Mesendoderm (in vitro differentiated cells): ENCODE results near the gene MROH8.

Experiments
- DNase-seq: peaks from one replicate; pipeline ENCODE4 v3.0.0; 2013
- H2AK5ac ChIP-seq: 2 replicates; pipeline ENCODE4 v1.6.1; 2013; ENCODE audit warnings: low read length, inconsistent platforms
- H2BK120ac ChIP-seq: 2 replicates; pipeline ENCODE4 v1.6.1; 2013; ENCODE audit warnings: low read depth, mild to moderate bottlenecking, low read length, moderate library complexity, mixed read lengths
- H2BK15ac ChIP-seq: replicated peaks from 2 replicates; pipeline ENCODE4 v1.6.1; 2013; ENCODE audit warnings: low read depth, mild to moderate bottlenecking, moderate library complexity
- H2BK5ac ChIP-seq: 2 replicates; pipeline ENCODE4 v1.6.1; 2013; ENCODE audit warnings: low read length, inconsistent platforms
- H3K18ac ChIP-seq: 2 replicates; pipeline ENCODE4 v1.6.1; 2013; ENCODE audit warnings: mild to moderate bottlenecking, low read length, mixed read lengths
- H3K23ac ChIP-seq: one replicate; pipeline ENCODE4 v1.6.1; 2013; ENCODE audit warnings: low read length
- H3K27ac ChIP-seq: 2 replicates; pipeline ENCODE4 v1.5.1; 2013; ENCODE audit warnings: low read depth, mild to moderate bottlenecking, inconsistent platforms, low read length, moderate library complexity
- H3K27me3 ChIP-seq: 2 replicates; pipeline ENCODE4 v1.6.1; 2013; ENCODE audit warnings: low read length, control low read depth, mild to moderate bottlenecking, inconsistent platforms; ENCODE audit not compliant: insufficient read depth, poor library complexity
- H3K36me3 ChIP-seq: 2 replicates; pipeline ENCODE4 v1.6.1; 2013; ENCODE audit warnings: low read length, inconsistent platforms; ENCODE audit not compliant: control insufficient read depth, insufficient read depth
- H3K4ac ChIP-seq: one replicate; pipeline ENCODE4 v1.6.1; 2013; ENCODE audit warnings: low read depth, mild to moderate bottlenecking, low read length, moderate library complexity
- H3K4me1 ChIP-seq: 2 replicates; pipeline ENCODE4 v1.6.1; 2013; ENCODE audit warnings: low read depth, low read length, inconsistent platforms; ENCODE audit not compliant: control insufficient read depth
- H3K4me2 ChIP-seq: 2 replicates; pipeline ENCODE4 v1.6.1; 2013; ENCODE audit warnings: low read length
- H3K4me3 ChIP-seq: 2 replicates; pipeline ENCODE4 v1.5.1; 2013; ENCODE audit warnings: mild to moderate bottlenecking, low read length
- H3K56ac ChIP-seq: one replicate; pipeline ENCODE4 v1.6.1; 2013; ENCODE audit warnings: low read length
- H3K79me1 ChIP-seq: 2 replicates; pipeline ENCODE4 v1.6.1; 2013; ENCODE audit warnings: low read length, inconsistent platforms
- H3K79me2 ChIP-seq: 2 replicates; pipeline ENCODE4 v1.6.1; 2013; ENCODE audit warnings: mild to moderate bottlenecking, low read length; ENCODE audit not compliant: control insufficient read depth, insufficient read depth
- H3K9ac ChIP-seq: 2 replicates; pipeline ENCODE4 v1.6.1; 2013; ENCODE audit warnings: low read length, inconsistent platforms
- H4K5ac ChIP-seq: one replicate; pipeline ENCODE4 v1.6.1; 2013; ENCODE audit warnings: low read length
- H4K8ac ChIP-seq: one replicate; pipeline ENCODE4 v1.6.1; 2013; ENCODE audit warnings: low read depth, mild to moderate bottlenecking, control low read depth, low read length, moderate library complexity
- WGBS: extraction: QIAGEN DNeasy Blood & Tissue Kit; methylation state at CpG from one replicate; pipeline ENCODE4 v1.1.7; 2013; ENCODE audit warnings: low lambda C conversion rate, missing lambda C conversion rate; ENCODE audit not compliant: insufficient coverage; ENCODE audit errors: extremely low coverage; 5-methylcytosine and 5-hydroxymethylcytosine counted together

MROH8 gene

GRCh38 chr20:37095599-37096414 is 83.5 kb downstream of the MROH8 start, which contains the start of gene RBL1:
RBL1 (minus strand) TSS chr20:37095997; CDS start chr20:37095928, 69 bp downstream.
- H4K5ac ChIP-seq = peak within 1 kb of the TSS; percentile 35
- H3K9ac ChIP-seq = peak within 1 kb of the TSS; percentile 98
- DNase-seq = peak; percentile 97
- H4K8ac ChIP-seq = peak within 1 kb of the TSS; percentile 31
- peak within 1 kb of the TSS; percentile 76 for H2BK5ac ChIP-seq
- peak within 1 kb of the TSS; percentile 76 for H2AK5ac ChIP-seq
- H3K36me3 ChIP-seq = no peaks in the 10 kb centered on the region
- no peaks in the 10 kb centered on the region for H3K27me3 ChIP-seq
- peaks cover 7% of the 10 kb centered on the region for H3K4me1 ChIP-seq
- H3K27ac ChIP-seq = peak within 1 kb of the TSS; percentile 79
- H3K79me2 ChIP-seq = peaks cover 2% of the 10 kb centered on the region
- H3K18ac ChIP-seq = peak within 1 kb of the TSS; percentile 57
- peaks cover 6% of the 10 kb centered on the region for H3K79me1 ChIP-seq
- H2BK120ac ChIP-seq = peak within 1 kb of the TSS; percentile 66
- H3K23ac ChIP-seq = peak within 1 kb of the TSS; percentile 29
- peak within 1 kb of the TSS; percentile 73 for H3K4ac ChIP-seq
- peak within 1 kb of the TSS; percentile 95 for H3K56ac ChIP-seq
- peak within 1 kb of the TSS; percentile 77 for H3K4me2 ChIP-seq
- H2BK15ac ChIP-seq = no peak within 1 kb of the TSS
- H3K4me3 ChIP-seq = peak within 1 kb of the TSS; percentile 65
- WGBS = no CpG with 5 or more reads among the region's 58 CpGs

GRCh38 chr20:37095108-37095598 is 84.2 kb downstream of the MROH8 start:
- no peak for DNase-seq
- H2BK5ac ChIP-seq = peak overlapping the region; percentile 17
- H2AK5ac ChIP-seq = peak overlapping the region; percentile 76
- H3K4me1 ChIP-seq = peaks cover 7% of the 10 kb centered on the region
- H3K27ac ChIP-seq = no peak overlapping the region
- no peaks in the 10 kb centered on the region for H3K36me3 ChIP-seq
- H3K79me2 ChIP-seq = peaks cover 2% of the 10 kb centered on the region
- H3K4ac ChIP-seq = peak overlapping the region; percentile 73
- peak overlapping the region; percentile 77 for H3K4me2 ChIP-seq
- no peak overlapping the region for H2BK15ac ChIP-seq
- no peak overlapping the region for H4K8ac ChIP-seq
- no CpG with 5 or more reads among the region's 19 CpGs for WGBS
- peak overlapping the region; percentile 64 for H3K4me3 ChIP-seq
- H3K9ac ChIP-seq = peak overlapping the region; percentile 98
- peaks cover 6% of the 10 kb centered on the region for H3K79me1 ChIP-seq
- no peaks in the 10 kb centered on the region for H3K27me3 ChIP-seq
- H4K5ac ChIP-seq = no peak overlapping the region
- H2BK120ac ChIP-seq = no peak overlapping the region
- peak overlapping the region; percentile 18 for H3K18ac ChIP-seq
- peak overlapping the region; percentile 29 for H3K23ac ChIP-seq
- peak overlapping the region; percentile 95 for H3K56ac ChIP-seq

GRCh38 chr20:37090407-37090806 is 88.9 kb downstream of the MROH8 start:
- no peak overlapping the region for H4K8ac ChIP-seq
- no peak overlapping the region for H3K23ac ChIP-seq
- no peak overlapping the region for H3K27ac ChIP-seq
- no peak overlapping the region for H3K56ac ChIP-seq
- H3K18ac ChIP-seq = no peak overlapping the region
- no CpG with 5 or more reads among the region's 2 CpGs for WGBS
- H3K27me3 ChIP-seq = no peaks in the 10 kb centered on the region
- no peak overlapping the region for H3K4me2 ChIP-seq
- no peak overlapping the region for H4K5ac ChIP-seq
- no peaks in the 10 kb centered on the region for H3K36me3 ChIP-seq
- no peak for DNase-seq
- no peak overlapping the region for H2BK15ac ChIP-seq
- no peak overlapping the region for H2AK5ac ChIP-seq
- peaks cover 2% of the 10 kb centered on the region for H3K79me2 ChIP-seq
- H3K4ac ChIP-seq = no peak overlapping the region
- peaks cover 5% of the 10 kb centered on the region for H3K4me1 ChIP-seq
- H3K9ac ChIP-seq = no peak overlapping the region
- no peak overlapping the region for H2BK5ac ChIP-seq
- H3K79me1 ChIP-seq = peaks cover 6% of the 10 kb centered on the region
- no peak overlapping the region for H3K4me3 ChIP-seq
- no peak overlapping the region for H2BK120ac ChIP-seq

GRCh38 chr20:37081717-37082289 is 97.5 kb downstream of the MROH8 start:
- Histone ChIP-seq H2AK5ac (no peak overlapping the region), H3K4ac (no peak overlapping the region), H2BK120ac (no peak overlapping the region), H3K23ac (no peak overlapping the region), H3K79me2 (no peaks in the 10 kb centered on the region), H3K27me3 (no peaks in the 10 kb centered on the region), H3K56ac (no peak overlapping the region), H2BK5ac (no peak overlapping the region), H3K4me3 (no peak overlapping the region), H3K9ac (no peak overlapping the region), H3K79me1 (no peaks in the 10 kb centered on the region), H4K5ac (no peak overlapping the region), H3K18ac (no peak overlapping the region), H2BK15ac (no peak overlapping the region), H3K4me1 (no peaks in the 10 kb centered on the region), H3K4me2 (no peak overlapping the region), H3K36me3 (no peaks in the 10 kb centered on the region), H4K8ac (no peak overlapping the region), H3K27ac (no peak overlapping the region)
- no CpG with 5 or more reads among the region's 5 CpGs for WGBS
- DNase-seq = peak; percentile 3

- no peak overlapping the region for H3K56ac ChIP-seq
- WGBS = no CpG with 5 or more reads among the region's 8 CpGs
- no peak overlapping the region for H3K4ac ChIP-seq
- H3K23ac ChIP-seq = no peak overlapping the region
- H3K18ac ChIP-seq = no peak overlapping the region
- no peaks in the 10 kb centered on the region for H3K36me3 ChIP-seq
- no peak overlapping the region for H3K4me2 ChIP-seq
- H3K79me2 ChIP-seq = no peaks in the 10 kb centered on the region
- no peak overlapping the region for H2AK5ac ChIP-seq
- no peak for DNase-seq
- no peaks in the 10 kb centered on the region for H3K4me1 ChIP-seq
- H3K79me1 ChIP-seq = no peaks in the 10 kb centered on the region
- no peaks in the 10 kb centered on the region for H3K27me3 ChIP-seq
- H3K9ac ChIP-seq = no peak overlapping the region
- no peak overlapping the region for H4K5ac ChIP-seq
- H2BK120ac ChIP-seq = no peak overlapping the region
- no peak overlapping the region for H2BK15ac ChIP-seq
- no peak overlapping the region for H2BK5ac ChIP-seq
- H4K8ac ChIP-seq = no peak overlapping the region
- no peak overlapping the region for H3K27ac ChIP-seq
- H3K4me3 ChIP-seq = no peak overlapping the region
Measured at GRCh38 chr20:37077009-37077408, 102.3 kb downstream of the MROH8 start.
